Suppressor macrophage treated with lipopolysaccharide for 4 hours (primary cell): ENCODE results near the gene TMF1.
A peak's percentile ranks its signal among the peaks of the same experiment; 100 is the strongest.

ENCODE experiments used
- DNase-seq: peaks from one replicate; pipeline ENCODE4 v3.0.0-alpha.2; 2020

TMF1 gene

GRCh38 chr3:69012100-69012799 is 39.9 kb downstream of the TMF1 start:
- no peak for DNase-seq

GRCh38 chr3:69011096-69011730 is 40.9 kb downstream of the TMF1 start:
- peak; percentile 28 for DNase-seq

DNA sequence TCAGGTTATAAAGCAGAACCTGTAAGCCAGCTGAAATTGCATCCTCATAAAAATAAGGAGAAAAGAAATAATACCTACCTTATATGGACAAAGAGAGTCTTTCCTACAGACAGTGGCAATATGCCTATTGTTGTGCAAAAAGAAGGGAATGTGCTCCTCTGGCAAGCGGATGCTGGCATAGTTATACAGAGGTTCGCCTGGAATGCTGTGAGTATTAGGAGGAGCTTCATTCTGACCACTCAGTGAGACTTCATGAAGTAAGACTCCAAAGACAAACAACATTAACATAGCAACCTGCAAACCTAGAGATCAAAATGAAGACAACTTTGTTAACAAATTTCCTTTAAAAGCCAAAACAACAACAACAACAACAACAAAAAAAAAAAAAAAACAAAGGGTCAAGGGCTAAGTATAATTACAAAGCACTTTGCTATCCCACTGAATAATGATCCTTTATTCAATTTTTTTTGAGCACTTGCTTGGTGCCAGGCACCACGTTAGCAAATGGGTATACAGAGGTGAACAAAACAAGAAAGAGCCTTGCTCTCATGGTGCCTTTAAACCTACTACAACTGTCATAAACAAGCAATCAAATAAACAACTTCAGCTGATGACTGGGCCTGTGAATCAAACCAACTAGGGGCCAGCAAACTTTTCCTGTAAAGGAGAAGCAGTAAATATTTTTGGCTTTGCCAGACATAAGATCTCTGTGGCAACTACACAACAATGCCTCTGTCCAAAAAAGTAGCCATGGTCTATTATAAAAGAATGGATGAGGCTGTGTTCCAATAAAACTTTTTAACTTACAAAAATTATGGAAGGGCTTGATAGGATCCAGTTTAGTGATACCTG is 42.3 kb downstream of the TMF1 start:
- no peak for DNase-seq

DNA sequence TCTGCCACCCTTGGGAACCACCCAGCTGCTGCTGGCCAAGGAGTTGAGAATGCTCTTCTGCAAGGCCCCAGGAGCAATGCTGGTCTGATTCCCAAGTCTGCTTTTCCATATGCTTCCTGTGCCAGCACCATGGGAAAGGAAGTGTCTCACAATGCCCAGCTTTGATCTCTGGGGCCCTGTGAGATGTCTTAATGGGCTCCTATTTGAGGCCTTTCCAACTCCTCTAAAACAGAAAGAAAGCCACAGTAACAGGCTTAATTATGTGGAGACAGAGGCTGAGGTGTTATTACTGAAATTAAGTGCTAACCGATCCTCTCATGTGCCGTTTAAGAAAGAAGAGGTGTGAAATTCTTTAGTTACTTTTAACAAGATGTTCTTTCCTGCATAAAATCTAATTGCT is 43.2 kb downstream of the TMF1 start:
- DNase-seq = no peak

DNA sequence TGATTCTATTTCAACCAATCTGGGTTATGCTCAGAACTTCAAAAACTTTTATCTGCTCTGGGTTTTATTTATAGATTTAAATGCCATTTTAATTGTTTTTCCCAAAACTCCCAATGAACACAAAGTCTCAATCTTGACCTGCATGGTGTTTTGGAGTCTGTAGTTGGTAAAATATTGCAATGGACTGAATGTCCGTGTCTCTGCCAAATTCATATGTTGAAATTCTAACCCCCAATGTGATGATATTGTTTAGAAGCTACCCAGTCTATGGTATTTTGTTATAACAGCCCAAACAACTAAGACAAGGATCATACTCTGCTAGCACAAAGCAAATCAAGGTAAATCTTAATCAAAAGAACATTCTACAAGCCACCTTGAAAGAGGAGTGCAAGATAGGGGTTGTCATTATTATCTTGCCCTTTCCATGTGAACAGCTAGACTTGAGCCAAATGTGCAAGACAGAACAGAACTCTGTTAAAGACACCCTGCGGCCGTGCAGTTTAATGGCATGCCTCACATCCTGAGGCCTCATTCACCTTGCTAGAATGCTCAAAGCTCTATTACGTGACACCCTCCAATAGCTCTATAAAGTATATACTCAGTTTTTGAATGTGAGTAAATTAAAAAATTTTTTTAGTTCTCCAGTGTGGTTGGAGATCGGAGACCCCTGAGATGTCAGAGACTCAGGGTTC is 46.2 kb downstream of the TMF1 start:
- no peak for DNase-seq

GRCh38 chr3:69005071-69005790 is 46.9 kb downstream of the TMF1 start:
- DNase-seq = no peak

GRCh38 chr3:69004138-69004537 is 48.0 kb downstream of the TMF1 start:
- DNase-seq = no peak

GRCh38 chr3:68999605-69000004 is 52.5 kb downstream of the TMF1 start:
- DNase-seq = no peak

GRCh38 chr3:68999158-68999557 is 53.0 kb downstream of the TMF1 start:
- no peak for DNase-seq

GRCh38 chr3:68997887-68998286 is 54.2 kb downstream of the TMF1 start:
- DNase-seq = no peak

DNA sequence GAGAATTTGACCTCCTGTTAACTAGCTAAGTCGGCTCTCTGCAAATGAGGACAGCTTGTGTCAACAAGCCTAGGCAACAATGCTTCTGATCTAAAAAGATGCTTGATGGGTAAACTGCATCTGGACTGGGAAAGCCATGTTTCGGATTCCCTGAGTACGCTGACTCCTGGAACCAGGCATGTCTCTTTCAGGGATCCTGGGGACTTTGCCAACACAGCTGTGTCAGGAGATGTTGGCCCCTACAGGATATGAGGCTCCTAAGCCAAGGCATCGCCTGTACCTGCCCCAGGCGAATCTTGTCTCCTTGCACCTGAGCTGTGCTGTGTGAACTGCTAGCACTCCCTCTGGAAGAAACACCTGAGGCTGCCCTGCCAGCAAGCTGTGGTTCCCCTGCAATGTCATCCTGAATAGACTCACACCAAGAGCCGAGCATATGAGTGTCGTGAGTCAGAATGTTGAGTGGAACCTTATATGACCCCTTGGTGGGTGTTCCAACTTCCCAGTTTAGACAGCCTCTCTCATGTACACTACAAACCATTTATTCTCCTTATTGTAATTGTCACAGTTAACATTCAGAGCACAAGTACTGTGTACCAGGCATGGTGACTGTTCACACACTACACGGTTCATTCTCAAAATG is 55.7 kb downstream of the TMF1 start:
- peak; percentile 65 for DNase-seq

DNA sequence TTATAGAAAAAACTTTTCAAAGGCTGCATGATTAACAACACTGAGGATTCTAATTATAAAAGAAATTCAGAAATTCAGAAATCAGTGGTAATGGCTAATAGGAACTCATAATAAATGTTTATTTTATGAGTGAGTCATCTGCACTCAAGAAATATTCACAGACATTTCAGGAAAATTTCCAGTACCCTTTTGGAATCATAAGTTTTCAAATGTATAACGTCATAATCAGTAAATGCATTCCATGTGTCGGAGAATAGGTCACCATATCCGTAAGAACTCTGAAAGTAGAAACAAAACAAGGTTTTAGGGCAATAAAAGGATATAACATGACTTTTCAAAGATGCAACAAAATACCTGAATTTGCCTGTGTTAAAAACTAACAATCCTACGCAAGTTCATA is 63.4 kb downstream of the TMF1 start:
- DNase-seq = no peak

- no peak for DNase-seq
These were observed 64.8 kb downstream of the TMF1 start for GRCh38 chr3:68987322-68987721.

DNA sequence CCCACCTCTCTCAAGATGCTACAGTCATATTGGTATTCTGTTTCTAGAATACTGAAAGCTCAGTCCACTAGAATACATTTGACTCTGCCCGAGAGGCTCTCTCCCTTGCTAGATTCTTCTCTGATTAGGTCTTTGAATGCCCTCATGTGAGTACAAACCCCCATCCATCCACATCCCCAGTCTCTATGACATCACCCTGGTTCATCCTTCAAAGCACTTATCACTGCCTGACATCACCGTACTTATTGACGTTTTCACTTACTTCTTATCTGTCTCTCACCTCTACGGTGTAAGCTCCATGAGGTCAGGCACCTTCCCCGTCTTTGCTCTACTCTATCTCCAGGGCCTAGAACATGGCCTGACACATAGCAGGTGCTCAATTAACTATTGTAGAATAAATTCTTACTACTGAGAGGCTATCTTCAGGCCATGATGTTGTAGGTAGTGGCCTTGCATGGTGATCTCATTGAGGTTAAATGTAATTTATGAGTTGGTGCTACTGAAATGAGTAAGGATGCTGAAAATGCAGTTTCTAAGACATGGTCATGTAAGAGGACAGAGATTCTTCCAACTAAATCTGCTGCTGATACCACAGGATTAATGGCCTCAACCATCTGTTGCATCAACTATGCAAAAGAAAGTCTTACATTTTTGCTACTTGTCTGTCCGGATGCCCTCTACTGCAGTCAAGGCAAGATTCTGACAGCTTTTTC is 65.5 kb downstream of the TMF1 start:
- no peak for DNase-seq

DNA sequence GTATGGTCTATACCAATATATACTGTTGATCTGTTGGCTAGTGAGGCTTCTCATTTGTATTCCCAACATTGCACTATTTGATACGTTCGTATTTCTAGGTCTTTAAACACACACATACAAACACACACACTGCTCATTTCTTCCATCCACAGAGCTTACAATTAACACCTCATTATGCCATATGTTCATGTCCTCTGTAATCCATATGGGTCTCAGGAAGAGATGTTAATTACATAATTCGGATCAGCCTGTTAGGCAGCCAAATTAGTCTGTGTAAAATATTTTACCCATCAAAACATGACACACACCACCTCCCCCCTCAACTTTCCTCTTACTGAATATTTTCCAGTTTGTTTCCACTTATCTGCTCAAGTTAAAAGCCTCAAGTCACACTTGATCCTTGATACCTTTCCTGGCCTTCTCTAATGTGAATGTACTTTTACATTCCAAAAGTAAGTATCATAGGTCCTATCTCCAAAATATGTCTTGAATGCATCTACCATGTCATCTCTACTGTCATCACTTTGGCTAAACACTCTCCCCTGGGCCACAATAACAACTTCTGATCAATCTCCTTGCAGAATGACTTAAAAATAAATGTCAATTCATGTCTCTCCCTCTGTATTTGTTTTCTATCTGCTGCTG is 66.9 kb downstream of the TMF1 start:
- DNase-seq = no peak

DNA sequence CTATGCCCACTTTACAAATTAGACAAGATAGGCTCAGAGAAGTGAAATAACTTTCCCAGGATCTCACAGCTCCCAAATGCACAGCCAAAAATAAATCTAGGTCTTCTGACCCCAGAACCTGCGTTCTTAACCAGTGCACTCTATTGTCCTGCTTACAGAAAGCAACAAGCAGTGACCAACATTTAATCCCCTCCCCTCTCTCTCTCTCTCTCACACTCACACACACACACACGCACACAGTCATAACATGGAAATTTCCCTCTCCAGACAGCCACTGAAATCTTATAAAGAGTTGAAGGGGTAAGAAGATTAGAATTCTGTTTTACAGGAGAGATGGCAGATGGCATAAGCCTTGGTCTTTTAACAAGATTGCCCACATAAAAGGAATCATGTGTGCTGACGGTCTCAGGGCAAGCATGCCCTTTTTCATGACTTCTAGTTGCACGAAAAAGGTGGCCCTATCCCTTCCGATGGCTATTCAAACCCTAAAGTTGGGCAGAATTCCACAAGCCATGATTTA is 68.1 kb downstream of the TMF1 start:
- DNase-seq = no peak

DNA sequence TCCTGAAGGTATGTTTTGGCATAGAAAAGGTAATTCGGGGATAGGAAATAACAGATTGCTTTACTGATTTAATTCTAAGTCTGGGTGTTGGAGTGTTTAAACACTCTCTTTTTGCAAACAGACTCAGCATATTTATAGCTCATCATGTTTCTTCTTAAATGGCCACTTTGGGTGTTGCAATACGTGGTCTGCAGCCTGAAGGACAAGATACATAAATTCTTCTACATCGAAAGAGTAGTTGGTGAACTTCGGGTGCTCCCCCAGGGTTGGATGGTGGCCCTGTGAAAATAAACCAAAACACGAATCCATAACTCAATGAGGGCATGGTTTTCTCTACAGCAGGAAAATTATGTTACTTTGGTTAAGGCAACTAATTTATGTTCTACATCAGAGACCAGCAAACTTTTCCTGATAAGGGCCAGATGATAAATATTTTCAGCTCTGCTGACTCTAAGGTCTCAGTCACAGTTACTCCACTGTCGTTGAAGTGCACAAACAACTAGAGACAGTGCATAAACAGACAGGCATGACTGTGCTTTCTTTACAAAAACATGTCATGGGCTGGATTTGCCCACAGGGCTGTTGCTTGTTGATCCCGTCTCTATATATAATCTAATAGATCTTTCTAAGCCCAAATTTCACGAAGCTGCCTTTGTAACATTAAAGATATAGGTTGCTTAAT is 74.5 kb downstream of the TMF1 start:
- DNase-seq = no peak

GRCh38 chr3:68974711-68975110 is 77.4 kb downstream of the TMF1 start:
- peak; percentile 86 for DNase-seq

- DNase-seq = peak; percentile 52
These were observed 78.5 kb downstream of the TMF1 start for GRCh38 chr3:68973639-68974038.
